ENCODE results near the gene MRPL1.

The MRPL1 gene

GRCh38 chr4:77862478-77863216 is at the start of gene MRPL1:
MRPL1 (plus strand) TSS chr4:77862830; CDS start chr4:77862849, 19 bp downstream.
- peak; percentile 83 for DNase-seq

DNA sequence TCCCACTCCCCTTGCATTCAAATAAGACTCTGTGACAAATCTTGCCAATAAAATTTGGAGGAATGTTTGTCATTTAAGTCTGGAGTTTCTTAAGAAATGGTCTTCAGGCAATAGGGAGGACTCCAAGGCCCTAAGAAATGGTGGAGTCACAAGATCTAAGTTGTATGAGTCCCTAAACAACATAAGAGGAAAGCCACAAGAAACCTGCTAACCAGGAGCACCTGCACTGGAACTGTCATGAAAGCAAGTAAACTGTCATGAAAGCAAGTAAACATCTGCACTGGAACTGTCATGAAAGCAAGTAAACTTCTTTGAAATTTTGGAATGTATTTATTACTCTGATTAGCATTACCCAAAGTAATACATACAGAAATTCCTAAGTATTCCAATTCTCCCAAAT is 47.0 kb upstream of the MRPL1 start:
- no peak for DNase-seq

GRCh38 chr4:77816546-77816945 is 46.1 kb upstream of the MRPL1 start:
- DNase-seq: no peak

- DNase-seq: no peak
These were observed 45.1 kb upstream of the MRPL1 start for GRCh38 chr4:77817304-77818072.

GRCh38 chr4:77818073-77818601 is 44.5 kb upstream of the MRPL1 start:
- peak; percentile 44 for DNase-seq

- peak; percentile 87 for DNase-seq
These were observed 43.8 kb upstream of the MRPL1 start, which contains the start of gene CNOT6L for GRCh38 chr4:77818602-77819403. CNOT6L (minus strand) TSS chr4:77819368; CDS start chr4:77819308, 60 bp downstream.

DNA sequence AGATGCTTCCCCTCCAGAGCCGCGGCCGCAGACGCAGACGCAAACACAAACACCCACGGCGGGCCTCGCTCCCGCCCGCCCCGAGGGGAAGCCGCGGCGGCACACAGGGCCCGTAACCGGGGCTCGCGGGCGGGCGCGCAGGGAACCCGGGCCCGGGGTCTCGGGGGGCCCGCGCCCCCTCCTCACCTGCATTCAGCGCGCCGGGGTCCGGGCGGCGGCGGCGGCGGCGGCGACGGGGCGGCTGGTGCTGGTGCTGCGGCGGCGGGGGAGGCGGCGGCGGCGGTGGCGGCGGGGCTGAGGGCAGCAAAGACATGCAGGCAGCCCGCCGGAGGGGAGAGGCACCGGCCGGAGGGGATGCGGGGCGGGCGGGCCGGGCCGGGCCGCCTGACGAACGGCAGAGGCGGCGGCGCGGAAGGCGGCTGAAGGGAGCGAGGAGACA is 43.2 kb upstream of the MRPL1 start:
- DNase-seq: no peak

DNA sequence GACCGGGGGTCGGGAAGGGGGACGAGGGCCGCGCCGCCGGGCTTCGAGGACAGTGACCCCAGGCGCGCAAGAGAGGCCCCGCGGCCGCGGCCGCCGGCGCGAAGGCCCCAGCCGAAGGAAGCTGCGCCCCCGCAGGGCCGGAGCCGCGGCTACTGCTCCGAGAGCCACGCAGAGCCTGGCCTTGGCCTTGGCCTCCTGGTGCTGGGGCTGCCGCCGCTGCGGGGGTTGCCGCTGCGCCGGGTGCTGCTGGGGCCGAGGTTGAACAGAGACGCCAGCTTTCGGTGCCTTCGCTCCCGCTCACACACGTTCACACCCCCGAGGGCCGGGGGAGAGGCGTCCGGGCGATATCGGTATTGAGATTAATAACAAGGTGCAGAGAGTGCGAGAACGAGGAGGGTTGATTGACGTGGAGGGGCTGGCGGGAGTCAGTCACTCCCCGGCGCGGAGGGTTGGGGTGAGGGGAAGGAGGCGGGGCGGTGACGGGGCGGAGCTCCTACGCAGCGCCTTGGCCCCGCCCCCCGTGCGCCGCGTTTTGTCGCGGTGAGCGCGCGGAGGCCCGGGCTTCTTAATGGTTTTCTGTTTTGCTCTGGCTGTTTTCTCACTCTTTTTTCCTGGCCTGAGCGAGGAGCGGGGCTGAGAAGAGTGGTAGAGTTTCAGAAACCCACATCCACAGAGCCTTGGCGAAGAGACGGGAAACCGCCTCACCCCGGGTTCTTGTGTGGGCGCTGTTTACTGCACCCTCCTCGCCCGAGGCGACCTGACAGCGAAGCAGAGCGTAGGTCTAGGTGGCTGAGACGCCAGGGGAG is 42.6 kb upstream of the MRPL1 start:
- DNase-seq: peak; percentile 97

DNA sequence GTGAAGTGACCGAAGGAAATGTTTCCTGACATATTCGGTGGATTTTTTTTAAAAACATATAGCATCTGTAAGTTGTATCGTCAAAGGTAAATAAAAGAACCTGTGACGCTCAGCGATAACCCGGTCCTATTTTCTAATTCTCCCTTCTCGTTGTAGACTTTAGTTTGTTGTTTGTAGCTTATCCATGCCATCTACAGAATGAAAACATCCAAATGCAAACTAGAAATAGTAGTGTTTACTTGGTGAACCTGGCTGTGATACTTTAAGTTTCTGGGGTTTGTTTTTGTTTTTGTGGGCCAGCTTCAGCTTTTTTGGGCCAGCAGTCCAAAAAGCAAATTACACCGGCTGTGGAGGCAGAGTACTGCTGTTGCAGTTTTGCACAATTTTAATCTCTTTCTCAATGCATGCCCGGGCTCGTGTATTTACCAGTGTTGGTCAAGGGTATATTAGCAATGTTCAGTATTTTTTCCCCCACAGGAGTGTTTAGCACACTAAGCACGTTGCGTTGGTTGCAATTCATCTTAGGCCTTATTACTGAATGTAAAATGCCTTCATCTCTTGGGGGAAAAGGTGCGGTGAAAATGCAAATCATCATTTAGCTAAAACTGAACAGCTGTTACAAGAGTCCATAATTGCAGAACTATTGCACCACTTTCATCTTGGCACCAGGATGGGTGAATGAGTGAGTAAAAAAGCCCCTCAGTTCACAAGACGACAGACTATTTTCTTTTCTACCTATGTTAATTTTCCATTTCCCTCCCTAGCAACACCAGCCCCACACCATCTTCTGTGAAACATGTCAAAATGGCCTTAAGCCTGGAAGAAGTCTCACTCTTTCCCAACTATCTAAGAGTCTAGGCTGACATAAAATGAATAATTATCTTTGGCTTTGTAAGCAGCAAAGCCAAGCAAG is 41.7 kb upstream of the MRPL1 start:
- no peak for DNase-seq

DNA sequence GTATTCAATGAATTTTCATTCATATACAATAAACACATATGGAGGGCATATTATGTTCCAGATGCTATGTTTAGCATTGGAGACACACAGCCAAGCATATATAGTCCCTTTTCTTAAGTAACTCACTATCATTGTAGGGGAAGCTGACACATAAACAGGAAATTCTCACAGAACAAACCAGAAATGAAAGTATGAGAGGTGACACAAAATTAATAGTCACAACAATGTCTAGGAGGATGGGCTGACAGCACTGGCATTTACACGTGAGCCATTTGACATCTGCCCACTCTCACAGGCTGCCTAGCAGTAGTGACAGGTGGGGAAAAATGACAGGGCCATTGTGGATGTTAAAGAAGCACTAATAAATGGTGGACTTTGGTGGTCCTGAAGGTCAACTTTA is 40.9 kb upstream of the MRPL1 start:
- DNase-seq: no peak

GRCh38 chr4:77826275-77826674 is 36.4 kb upstream of the MRPL1 start:
- DNase-seq: no peak

- DNase-seq: no peak
These were observed 35.3 kb upstream of the MRPL1 start for GRCh38 chr4:77827343-77827742.

- DNase-seq: no peak
These were observed 29.4 kb upstream of the MRPL1 start for GRCh38 chr4:77833126-77833724.

DNA sequence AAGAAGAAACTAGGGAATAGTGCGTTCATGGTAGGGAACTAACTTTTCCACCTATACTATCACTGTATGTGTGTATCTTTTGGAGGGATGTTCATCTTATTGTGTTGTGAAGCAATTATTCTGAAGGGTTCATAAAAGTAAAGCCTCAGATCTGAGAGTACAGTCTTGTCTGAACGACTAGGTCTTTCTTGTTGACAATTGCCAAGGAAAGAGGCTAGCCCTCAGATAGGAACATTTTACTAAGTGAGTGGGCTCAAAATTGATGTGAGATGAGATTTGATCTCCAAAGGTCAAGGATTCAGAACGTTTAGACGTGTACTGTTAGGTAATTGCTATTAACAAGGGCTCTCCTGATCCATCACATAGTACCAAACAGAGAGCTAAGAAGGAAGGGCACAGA is 28.2 kb upstream of the MRPL1 start:
- DNase-seq: no peak

DNA sequence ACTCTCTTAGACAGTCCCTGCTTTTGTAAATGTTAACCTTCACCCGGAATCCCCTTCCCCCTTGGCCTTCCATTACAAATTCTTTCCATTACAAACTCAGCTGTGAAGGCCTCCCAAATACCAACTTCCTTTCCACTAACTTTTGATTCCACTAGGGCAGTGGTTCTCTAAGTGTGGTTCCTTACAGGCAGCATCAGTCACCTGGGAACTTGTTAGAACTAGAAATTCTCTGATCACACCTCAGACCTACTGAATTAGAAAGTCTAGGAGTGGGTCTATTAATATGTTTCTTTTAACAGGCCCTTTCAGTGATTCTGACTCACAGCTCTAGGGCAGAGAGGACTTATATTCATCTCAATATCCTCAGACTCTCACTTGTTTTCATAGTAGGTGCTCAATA is 19.0 kb upstream of the MRPL1 start:
- no peak for DNase-seq

- no peak for DNase-seq
These were observed 18.3 kb upstream of the MRPL1 start for GRCh38 chr4:77844363-77844762.

GRCh38 chr4:77845400-77845799 is 17.2 kb upstream of the MRPL1 start:
- DNase-seq: no peak

- DNase-seq: no peak
These were observed 16.7 kb upstream of the MRPL1 start for GRCh38 chr4:77845929-77846328.

- no peak for DNase-seq
These were observed 14.1 kb upstream of the MRPL1 start for GRCh38 chr4:77848508-77848907.

DNA sequence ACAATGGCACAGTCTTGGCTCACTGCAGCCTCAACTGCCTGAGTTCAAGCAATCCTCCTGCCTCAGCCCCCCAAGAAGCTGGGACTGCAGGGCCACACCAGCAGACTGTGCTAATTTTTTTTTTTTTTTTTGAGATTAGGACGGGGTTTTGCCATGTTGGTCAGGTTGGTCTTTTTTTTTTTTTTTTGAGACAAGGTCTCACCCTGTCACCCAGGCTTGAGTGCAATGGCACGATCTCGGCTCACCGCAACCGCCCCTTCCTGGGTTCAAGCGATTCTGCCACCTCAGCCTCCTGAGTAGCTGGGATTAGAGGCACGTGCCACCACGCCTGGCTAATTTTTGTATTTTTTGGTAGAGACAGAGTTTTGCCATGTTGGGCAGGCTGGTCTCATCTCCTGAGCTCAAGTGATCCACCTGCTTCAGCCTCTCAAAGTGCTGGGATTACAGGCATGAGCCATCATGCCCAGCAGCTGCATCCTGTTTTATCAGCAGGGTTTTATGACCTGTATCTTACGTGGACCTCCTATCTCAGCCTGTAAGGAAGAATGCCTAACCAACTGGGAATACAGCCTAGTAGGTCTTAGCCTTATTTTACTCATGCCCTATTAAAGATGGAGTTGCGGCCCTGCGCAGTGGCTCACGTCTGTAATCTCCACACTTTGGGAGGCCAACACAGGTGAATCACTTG is 13.2 kb upstream of the MRPL1 start:
- no peak for DNase-seq
